Smooth muscle cell (in vitro differentiated cells): ENCODE results near the gene STARD10. TPM values are rescaled to one million over a fixed set of nuclear protein-coding genes. Genes with fewer than 3 reads are reported as not detected.
A peak's percentile ranks its signal among the peaks of the same experiment; 100 is the strongest.

Experiments
- DNase-seq: peaks from one replicate; lab custom pipeline; 2025; ENCODE audit not compliant: unreplicated experiment; lab: John Stamatoyannopoulos, UW
- H2AFZ ChIP-seq: fragments of 200-600 bp; sonication (generic); 2 replicates; pipeline ENCODE4 v1.6.0; 2016; ENCODE audit warnings: antibody characterized with exemption, low read depth, mild to moderate bottlenecking
- H3F3A ChIP-seq: fragments of 200-600 bp; sonication (generic); 2 replicates; pipeline ENCODE4 v1.6.0; 2017; ENCODE audit warnings: antibody characterized with exemption, low read depth
- H3K27ac ChIP-seq: fragments of 200-600 bp; sonication (generic); 2 replicates; pipeline ENCODE4 v1.5.1; 2016; ENCODE audit warnings: low read depth, mild to moderate bottlenecking
- H3K27me3 ChIP-seq: fragments of 200-600 bp; sonication (generic); 2 replicates; pipeline ENCODE4 v1.6.1; 2016; ENCODE audit warnings: low read depth, mild to moderate bottlenecking
- H3K36me3 ChIP-seq: fragments of 200-600 bp; sonication (generic); 2 replicates; pipeline ENCODE4 v1.5.1; 2016; ENCODE audit warnings: low read depth
- H3K4me1 ChIP-seq: fragments of 200-600 bp; sonication (generic); 2 replicates; pipeline ENCODE4 v1.5.1; 2016; ENCODE audit warnings: low read depth
- H3K4me2 ChIP-seq: fragments of 200-600 bp; sonication (generic); 2 replicates; pipeline ENCODE4 v1.6.0; 2016; ENCODE audit warnings: mild to moderate bottlenecking
- H3K4me3 ChIP-seq: fragments of 200-600 bp; sonication (generic); 2 replicates; pipeline ENCODE4 v1.5.1; 2016; ENCODE audit warnings: mild to moderate bottlenecking
- H3K79me2 ChIP-seq: fragments of 200-600 bp; sonication (generic); 2 replicates; pipeline ENCODE4 v1.6.0; 2016; ENCODE audit warnings: low read depth, mild to moderate bottlenecking
- H3K9ac ChIP-seq: fragments of 200-600 bp; sonication (generic); 2 replicates; pipeline ENCODE4 v1.6.0; 2016; ENCODE audit warnings: low read depth
- H3K9me3 ChIP-seq: fragments of 200-600 bp; sonication (generic); replicated peaks from 2 replicates; pipeline ENCODE4 v1.5.1; 2016; ENCODE audit warnings: low read depth
- H4K20me1 ChIP-seq: fragments of 200-600 bp; sonication (generic); 2 replicates; pipeline ENCODE4 v1.6.0; 2016; ENCODE audit warnings: low read depth
- CTCF ChIP-seq: fragments of 200-600 bp; sonication (generic); IDR thresholded peaks from 2 replicates; pipeline ENCODE4 v1.5.1; 2017; ENCODE audit warnings: borderline replicate concordance, mild to moderate bottlenecking, antibody characterized with exemption; ENCODE audit not compliant: insufficient read depth, poor library complexity, severe bottlenecking
- WGBS: methylation state at CpG from one replicate; pipeline ENCODE4 v1.1.7; 2016; ENCODE audit warnings: low lambda C conversion rate; 5-methylcytosine and 5-hydroxymethylcytosine counted together
- polyA plus RNA-seq: library from polyadenylated mRNA; unstranded; fragments of >200 nt; fragmentation: Nextera tagmentation; extraction: Ambion mirVana; gene quantifications from 2 replicates; pipeline ENCODE4 v1.2.1, GENCODE V29; 2016
- total RNA-seq: library from RNA; depleted of rRNA; stranded (reverse); fragments of >200 nt; gene quantifications from 2 replicates; pipeline ENCODE4 v1.2.3, GENCODE V29; 2014

The STARD10 gene
- total and polyA plus RNA-seq, 2 experiments from 2014 or later, result 87.7 to 130 TPM

GRCh38 chr11:72724851-72725723 is 68.8 kb downstream of the STARD10 start:
- Histone ChIP-seq H3K79me2 (peaks cover 45% of the 10 kb centered on the region), H3F3A (no peaks in the 10 kb centered on the region), H3K27me3 (no peaks in the 10 kb centered on the region), H3K27ac (no peak overlapping the region), H3K9me3 (no peaks in the 10 kb centered on the region), H4K20me1 (peaks cover 13% of the 10 kb centered on the region), H3K4me1 (peaks cover 5% of the 10 kb centered on the region), H3K4me2 (no peak overlapping the region), H3K4me3 (no peak overlapping the region), H2AFZ (no peak overlapping the region), H3K9ac (no peak overlapping the region), H3K36me3 (no peaks in the 10 kb centered on the region)
- peak; percentile 86 for TF ChIP-seq CTCF
- 60% methylated on average over 9 of the region's 9 CpGs for WGBS
- peak; percentile 18 for DNase-seq

GRCh38 chr11:72724021-72724551 is 69.8 kb downstream of the STARD10 start:
- no peak overlapping the region for H3K27ac ChIP-seq
- H3K36me3 ChIP-seq, result no peaks in the 10 kb centered on the region
- peaks cover 23% of the 10 kb centered on the region for H4K20me1 ChIP-seq
- TF ChIP-seq CTCF, result no peak
- no peaks in the 10 kb centered on the region for H3K27me3 ChIP-seq
- WGBS, result 96% methylated on average over 5 of the region's 5 CpGs
- peaks cover 5% of the 10 kb centered on the region for H3K4me1 ChIP-seq
- H3K9me3 ChIP-seq, result no peaks in the 10 kb centered on the region
- H3F3A ChIP-seq, result no peaks in the 10 kb centered on the region
- peaks cover 52% of the 10 kb centered on the region for H3K79me2 ChIP-seq
- H3K4me2 ChIP-seq, result no peak overlapping the region
- DNase-seq, result no peak
- H3K4me3 ChIP-seq, result no peak overlapping the region
- H3K9ac ChIP-seq, result no peak overlapping the region
- H2AFZ ChIP-seq, result no peak overlapping the region

- H3F3A ChIP-seq, result no peaks in the 10 kb centered on the region
- H3K27me3 ChIP-seq, result no peaks in the 10 kb centered on the region
- 93% methylated on average over 9 of the region's 9 CpGs for WGBS
- no peak overlapping the region for H3K4me3 ChIP-seq
- peaks cover 5% of the 10 kb centered on the region for H3K4me1 ChIP-seq
- H3K79me2 ChIP-seq, result peaks cover 49% of the 10 kb centered on the region
- H3K4me2 ChIP-seq, result no peak overlapping the region
- TF ChIP-seq CTCF, result no peak
- H2AFZ ChIP-seq, result no peak overlapping the region
- H3K9ac ChIP-seq, result no peak overlapping the region
- H3K36me3 ChIP-seq, result no peaks in the 10 kb centered on the region
- peak overlapping the region; percentile 84 for H3K27ac ChIP-seq
- peaks cover 28% of the 10 kb centered on the region for H4K20me1 ChIP-seq
- H3K9me3 ChIP-seq, result no peaks in the 10 kb centered on the region
- DNase-seq, result no peak
These were observed 70.3 kb downstream of the STARD10 start for GRCh38 chr11:72723508-72723907.
